ENCODE data around the gene SMNDC1. TPM values are rescaled to one million over a fixed set of nuclear protein-coding genes. Genes with fewer than 3 reads are reported as not detected.
A peak's percentile ranks its signal among the peaks of the same experiment; 100 is the strongest.

Gene SMNDC1
- total RNA-seq, 1 donor from 2014 or later, result 12.3 TPM

DNA sequence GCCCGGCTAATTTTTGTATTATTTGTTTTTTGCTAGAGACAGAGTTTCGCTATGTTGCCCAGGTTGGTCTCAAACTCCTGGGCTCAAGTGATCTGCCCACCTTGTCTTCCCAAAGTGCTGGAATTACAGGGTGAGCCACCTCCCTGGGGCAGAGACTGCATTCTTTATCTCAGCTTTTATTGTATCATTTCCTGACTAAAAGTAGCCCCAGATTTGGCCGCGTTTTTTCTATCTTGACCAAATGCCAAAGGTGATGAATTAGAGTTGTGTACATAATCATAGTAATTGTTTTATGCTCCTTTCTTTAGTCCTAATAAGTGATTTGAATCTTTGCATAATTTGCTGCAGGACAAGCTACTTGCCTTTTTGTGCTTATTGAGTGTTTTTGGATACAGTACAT lies 3.1 kb upstream of the SMNDC1 start:
- Histone ChIP-seq H3K27me3 (no peaks in the 10 kb centered on the region), H3K9me3 (no peaks in the 10 kb centered on the region), H3K27ac (no peak overlapping the region), H3K36me3 (peaks cover 0 to 5% of the 10 kb centered on the region in 2 donors), H3K4me1 (peaks cover 18% of the 10 kb centered on the region), H3K4me3 (no peak overlapping the region)
- intact Hi-C loops (cut with DNase I), result loop anchor here (10.0 kb wide), 1 partner anchor 257 kb away; the partner anchor contains the start of gene SMC3
- DNase-seq (ENCODE audit: extremely low spot score in 2 of 2), result no peak
- no peak for TF ChIP-seq POLR2A (IDR thresholded peaks at IDR 0.05)
- no peak for TF ChIP-seq POLR2AphosphoS5 (IDR thresholded peaks at IDR 0.05; ENCODE audit: insufficient read depth in 1 of 2, low read depth in 1 of 2)
- no peak for TF ChIP-seq CTCF (IDR thresholded peaks at IDR 0.05)

DNA sequence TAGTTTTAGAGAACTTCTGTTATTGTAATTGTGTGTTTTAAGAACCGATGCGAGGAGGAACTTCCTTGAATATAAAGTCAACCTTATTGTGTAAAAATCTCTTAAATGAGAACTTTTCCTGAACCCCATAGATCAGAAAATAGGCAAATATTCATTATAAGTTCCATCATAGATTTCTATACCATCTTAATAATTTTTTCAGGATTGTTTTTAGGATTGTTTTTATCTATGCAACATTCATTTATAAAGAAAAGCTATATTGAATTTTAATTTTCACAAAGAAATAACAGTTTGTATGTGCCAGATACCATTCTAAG lies 1.7 kb upstream of the SMNDC1 start:
- Histone ChIP-seq H3K36me3 (peaks cover 0 to 19% of the 10 kb centered on the region in 2 donors), H3K27ac (no peak overlapping the region), H3K4me3 (no peak overlapping the region), H3K4me1 (peaks cover 29% of the 10 kb centered on the region), H3K9me3 (no peaks in the 10 kb centered on the region), H3K27me3 (no peaks in the 10 kb centered on the region)
- no peak for DNase-seq (ENCODE audit: extremely low spot score in 2 of 2)
- TF ChIP-seq POLR2AphosphoS5 (IDR thresholded peaks at IDR 0.05; ENCODE audit: insufficient read depth in 1 of 2, low read depth in 1 of 2), result no peak
- peak in 1 of 3 experiments; percentile 4 for TF ChIP-seq CTCF (IDR thresholded peaks at IDR 0.05)
- intact Hi-C loops (cut with DNase I), result loop anchor here (10.0 kb wide), 1 partner anchor 258 kb away; the partner anchor contains the start of gene SMC3

DNA sequence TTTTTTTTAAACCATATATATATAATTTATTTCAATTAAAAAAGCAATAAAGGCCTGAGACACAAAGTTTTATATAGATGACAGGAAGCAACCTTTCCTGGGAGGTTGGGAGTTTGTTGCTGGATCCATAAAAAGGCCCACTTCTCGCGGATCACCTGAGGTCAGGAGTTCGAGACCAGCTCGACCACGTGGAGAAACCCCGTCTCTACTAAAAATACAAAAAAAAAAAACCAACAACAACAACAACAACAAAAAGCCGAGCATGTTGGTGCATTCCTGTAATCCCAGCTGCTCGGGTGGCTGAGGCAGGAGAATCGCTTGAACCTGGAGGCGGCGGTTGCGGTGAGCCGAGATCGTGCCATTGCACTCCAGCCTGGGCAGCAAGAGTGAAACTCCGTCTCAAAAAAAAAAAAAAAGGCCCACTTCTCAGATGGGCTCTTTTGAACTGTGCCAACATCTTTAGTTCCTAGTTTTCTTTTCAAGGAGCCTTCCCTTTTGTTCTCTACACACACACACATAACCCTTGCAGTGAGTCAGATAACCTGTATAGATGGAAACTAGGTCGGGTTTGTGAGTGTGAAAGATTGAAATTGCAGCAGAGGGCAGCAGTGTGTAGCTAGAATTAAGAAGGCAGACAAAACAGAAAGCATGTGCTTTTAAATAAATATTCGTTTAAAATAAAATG lies 1.2 kb upstream of the SMNDC1 start:
- peak; percentile 35 to 70 (median 36) for TF ChIP-seq CTCF (IDR thresholded peaks at IDR 0.05)
- no peak for TF ChIP-seq POLR2A (IDR thresholded peaks at IDR 0.05)
- TF ChIP-seq POLR2AphosphoS5 (IDR thresholded peaks at IDR 0.05; ENCODE audit: insufficient read depth in 1 of 2, low read depth in 1 of 2), result peak in 1 of 2 donors; percentile 76
- H3K27ac ChIP-seq, result peak overlapping the region; percentile 95
- intact Hi-C loops (cut with DNase I), result loop anchor here (10.0 kb wide), 1 partner anchor 259 kb away; the partner anchor contains the start of gene SMC3
- H3K4me1 ChIP-seq, result peaks cover 34% of the 10 kb centered on the region
- H3K36me3 ChIP-seq, result peaks cover 0 to 20% of the 10 kb centered on the region in 2 donors
- H3K27me3 ChIP-seq, result no peaks in the 10 kb centered on the region
- no peaks in the 10 kb centered on the region for H3K9me3 ChIP-seq
- no peak for DNase-seq (ENCODE audit: extremely low spot score in 2 of 2)
- H3K4me3 ChIP-seq, result peak overlapping the region in 1 of 2 donors; percentile 96

- peaks cover 0 to 20% of the 10 kb centered on the region in 2 donors for H3K36me3 ChIP-seq
- intact Hi-C loops (cut with DNase I), result loop anchor here (10.0 kb wide), 1 partner anchor 260 kb away; the partner anchor contains the start of gene SMC3
- H3K27me3 ChIP-seq, result no peaks in the 10 kb centered on the region
- H3K9me3 ChIP-seq, result no peaks in the 10 kb centered on the region
- H3K27ac ChIP-seq, result peak overlapping the region; percentile 95
- TF ChIP-seq POLR2AphosphoS5 (IDR thresholded peaks at IDR 0.05; ENCODE audit: insufficient read depth in 1 of 2, low read depth in 1 of 2), result no peak
- no peak for TF ChIP-seq POLR2A (IDR thresholded peaks at IDR 0.05)
- TF ChIP-seq CTCF (IDR thresholded peaks at IDR 0.05), result no peak
- no peak for DNase-seq (ENCODE audit: extremely low spot score in 2 of 2)
- peaks cover 49% of the 10 kb centered on the region for H3K4me1 ChIP-seq
- H3K4me3 ChIP-seq, result peak overlapping the region; percentile 96 to 99
Measured at GRCh38 chr10:110304394-110304779, 333 bp downstream of the SMNDC1 start.

- DNase-seq (ENCODE audit: extremely low spot score in 2 of 2), result no peak
Measured at GRCh38 chr10:110303681-110304080, 1.0 kb downstream of the SMNDC1 start.

More at GRCh38 chr10:110303681-110304080, 1.0 kb downstream of the SMNDC1 start:
- Histone ChIP-seq H3K4me3 (peak overlapping the region; percentile 96 to 99), H3K27me3 (no peaks in the 10 kb centered on the region), H3K36me3 (peaks cover 0 to 25% of the 10 kb centered on the region in 2 donors), H3K4me1 (peaks cover 54% of the 10 kb centered on the region), H3K9me3 (no peaks in the 10 kb centered on the region), H3K27ac (peak overlapping the region; percentile 95)
- TF ChIP-seq POLR2AphosphoS5 (IDR thresholded peaks at IDR 0.05; ENCODE audit: insufficient read depth in 1 of 2, low read depth in 1 of 2), result no peak
- TF ChIP-seq POLR2A (IDR thresholded peaks at IDR 0.05), result no peak
- no peak for TF ChIP-seq CTCF (IDR thresholded peaks at IDR 0.05)
- intact Hi-C loops (cut with DNase I), result loop anchor here (10.0 kb wide), 1 partner anchor 261 kb away; the partner anchor contains the start of gene SMC3
